Stimulated activated CD8-positive, alpha-beta memory T cell treated with anti-CD3 and anti-CD28 coated beads, Interleukin-12 subunit alpha, Interleukin-12 subunit beta, amount 100 ng/mL, for 4 hours (primary cell): Measurements from ENCODE around the gene ARL5B.

Source experiments
- DNase-seq: peaks from one replicate; pipeline ENCODE4 v3.0.0-alpha.2; 2020; ENCODE audit warnings: low read depth

Gene ARL5B

GRCh38 chr10:18658271-18659124, 733 bp upstream of the ARL5B start:
- DNase-seq = no peak

- DNase-seq = no peak
Measured at GRCh38 chr10:18659819-18660535, 746 bp downstream of the ARL5B start.

- no peak for DNase-seq
Measured at GRCh38 chr10:18660816-18661431, 1.7 kb downstream of the ARL5B start.

GRCh38 chr10:18664841-18665478, 5.7 kb downstream of the ARL5B start:
- DNase-seq = no peak

- no peak for DNase-seq
Measured at GRCh38 chr10:18665815-18666558, 6.8 kb downstream of the ARL5B start.

GRCh38 chr10:18666810-18667209, 7.6 kb downstream of the ARL5B start:
- DNase-seq = no peak

GRCh38 chr10:18668026-18668425, 8.8 kb downstream of the ARL5B start:
- DNase-seq = no peak

GRCh38 chr10:18675086-18675801, 16.0 kb downstream of the ARL5B start:
- no peak for DNase-seq

GRCh38 chr10:18680754-18681153, 21.5 kb downstream of the ARL5B start:
- no peak for DNase-seq

- DNase-seq = no peak
Measured at GRCh38 chr10:18681366-18681765, 22.1 kb downstream of the ARL5B start.

GRCh38 chr10:18681971-18682411, 22.8 kb downstream of the ARL5B start:
- no peak for DNase-seq

GRCh38 chr10:18683427-18683826, 24.2 kb downstream of the ARL5B start:
- no peak for DNase-seq

- no peak for DNase-seq
Measured at GRCh38 chr10:18684416-18684815, 25.2 kb downstream of the ARL5B start.

- no peak for DNase-seq
Measured at GRCh38 chr10:18684953-18685352, 25.7 kb downstream of the ARL5B start.

GRCh38 chr10:18685555-18685954, 26.3 kb downstream of the ARL5B start:
- DNase-seq = no peak

- no peak for DNase-seq
Measured at GRCh38 chr10:18687195-18687594, 28.0 kb downstream of the ARL5B start.

GRCh38 chr10:18687706-18688105, 28.5 kb downstream of the ARL5B start:
- no peak for DNase-seq

GRCh38 chr10:18689498-18689897, 30.3 kb downstream of the ARL5B start:
- DNase-seq = no peak

GRCh38 chr10:18690541-18690940, 31.3 kb downstream of the ARL5B start:
- DNase-seq = no peak

- no peak for DNase-seq
Measured at GRCh38 chr10:18699849-18700840, 40.9 kb downstream of the ARL5B start.
